Measurements from ENCODE around the gene ELOVL6. TPM values are rescaled to one million over a fixed set of nuclear protein-coding genes. Genes with fewer than 3 reads are reported as not detected.

ELOVL6 gene
- total RNA-seq, 1 donor from 2014 or later = 25.5 TPM

DNA sequence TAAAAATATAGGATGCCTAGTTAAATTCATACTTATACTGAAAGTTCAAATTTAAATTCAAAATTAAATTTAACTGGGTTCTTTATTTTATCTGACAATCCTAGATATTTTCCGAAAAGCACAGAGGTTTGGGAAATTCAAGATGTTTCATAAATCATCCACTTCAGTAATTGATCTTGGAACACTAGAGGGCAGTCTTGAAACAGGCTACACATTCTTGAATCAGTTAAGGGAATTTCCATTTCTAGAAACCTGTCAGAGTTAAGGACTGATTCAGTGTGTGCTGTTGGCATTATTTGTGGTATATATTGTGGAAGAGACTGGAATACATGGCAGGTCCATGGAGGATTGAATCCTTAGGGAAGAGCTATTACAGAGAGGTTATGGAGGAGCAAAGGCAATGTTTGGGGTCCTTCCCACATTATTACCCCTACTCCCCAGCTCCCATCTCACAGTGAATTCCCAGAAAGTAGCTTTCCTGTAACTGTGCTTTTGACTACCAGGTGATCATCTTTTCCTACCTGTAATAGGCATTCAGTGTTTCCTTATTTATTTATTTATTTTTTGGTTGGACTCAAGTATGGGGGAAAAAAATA is 192.9 kb downstream of the ELOVL6 start:
- no peaks in the 10 kb centered on the region for H3K4me1 Mint-ChIP-seq (ENCODE audit: low read depth, unreplicated experiment)

DNA sequence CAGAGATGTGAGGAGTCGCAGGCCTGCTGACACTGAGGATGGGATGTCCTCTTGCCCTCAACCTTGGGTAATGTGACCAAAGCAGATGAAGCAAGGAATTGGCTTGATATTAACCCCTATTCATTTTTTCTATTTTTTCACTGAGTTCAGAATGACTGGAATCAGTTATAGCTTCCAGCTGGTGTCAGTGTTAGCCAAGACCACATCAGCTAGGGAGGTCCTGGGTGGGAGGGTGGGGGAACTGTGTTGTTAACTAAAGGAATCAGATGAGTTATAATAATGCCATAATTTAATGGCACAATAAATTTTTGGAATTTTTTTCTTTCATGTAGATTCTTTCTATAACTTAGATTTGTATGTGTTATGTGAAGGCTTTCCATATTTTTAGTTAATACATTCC is 193.9 kb downstream of the ELOVL6 start:
- Histone ChIP-seq H2AFZ (ENCODE audit: low read depth, low read length) (no peak overlapping the region), H3K27ac (ENCODE audit: low read depth, low read length) (no peak overlapping the region), H3K4me1 (ENCODE audit: insufficient read depth, low read length) (no peaks in the 10 kb centered on the region), H3K36me3 (ENCODE audit: insufficient read depth, low read length) (no peaks in the 10 kb centered on the region), H3K9ac (ENCODE audit: low read length) (no peak overlapping the region), H3K4me2 (ENCODE audit: low read length) (no peak overlapping the region), H3K27me3 (ENCODE audit: insufficient read depth, low read length) (no peaks in the 10 kb centered on the region), H3K4me3 (ENCODE audit: insufficient read depth, low read depth, low read length) (no peak overlapping the region), H3K9me3 (ENCODE audit: insufficient read depth, low read depth, low read length) (no peaks in the 10 kb centered on the region), H4K20me1 (ENCODE audit: insufficient read depth, low read length) (no peaks in the 10 kb centered on the region), H3K79me2 (ENCODE audit: insufficient read depth, low read length) (no peaks in the 10 kb centered on the region)
- no peaks in the 10 kb centered on the region for H3K27me3 Mint-ChIP-seq (ENCODE audit: low read depth, unreplicated experiment)
- no peak overlapping the region for H3K27ac Mint-ChIP-seq (ENCODE audit: unreplicated experiment)
- H3K4me3 Mint-ChIP-seq (ENCODE audit: unreplicated experiment) = no peak overlapping the region
- FAIRE-seq = no peak
- TF ChIP-seq, protein P1, sequence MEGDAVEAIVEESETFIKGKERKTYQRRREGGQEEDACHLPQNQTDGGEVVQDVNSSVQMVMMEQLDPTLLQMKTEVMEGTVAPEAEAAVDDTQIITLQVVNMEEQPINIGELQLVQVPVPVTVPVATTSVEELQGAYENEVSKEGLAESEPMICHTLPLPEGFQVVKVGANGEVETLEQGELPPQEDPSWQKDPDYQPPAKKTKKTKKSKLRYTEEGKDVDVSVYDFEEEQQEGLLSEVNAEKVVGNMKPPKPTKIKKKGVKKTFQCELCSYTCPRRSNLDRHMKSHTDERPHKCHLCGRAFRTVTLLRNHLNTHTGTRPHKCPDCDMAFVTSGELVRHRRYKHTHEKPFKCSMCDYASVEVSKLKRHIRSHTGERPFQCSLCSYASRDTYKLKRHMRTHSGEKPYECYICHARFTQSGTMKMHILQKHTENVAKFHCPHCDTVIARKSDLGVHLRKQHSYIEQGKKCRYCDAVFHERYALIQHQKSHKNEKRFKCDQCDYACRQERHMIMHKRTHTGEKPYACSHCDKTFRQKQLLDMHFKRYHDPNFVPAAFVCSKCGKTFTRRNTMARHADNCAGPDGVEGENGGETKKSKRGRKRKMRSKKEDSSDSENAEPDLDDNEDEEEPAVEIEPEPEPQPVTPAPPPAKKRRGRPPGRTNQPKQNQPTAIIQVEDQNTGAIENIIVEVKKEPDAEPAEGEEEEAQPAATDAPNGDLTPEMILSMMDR (IDR thresholded peaks at IDR 0.05; ENCODE audit: insufficient read depth, low read depth, low read length) = no peak
- no peak for TF ChIP-seq EZH2 (IDR thresholded peaks at IDR 0.05; ENCODE audit: insufficient read depth, low read length)
- H3K36me3 Mint-ChIP-seq (ENCODE audit: low read depth, unreplicated experiment) = peaks cover 9% of the 10 kb centered on the region
- no peaks in the 10 kb centered on the region for H3K9me3 Mint-ChIP-seq (ENCODE audit: unreplicated experiment)
- no peak for DNase-seq (ENCODE audit: low read depth)
- H3K4me1 Mint-ChIP-seq (ENCODE audit: low read depth, unreplicated experiment) = no peaks in the 10 kb centered on the region

More for the DNA sequence above, 192.9 kb downstream of the ELOVL6 start:
- H3K9ac ChIP-seq (ENCODE audit: low read length) = no peak overlapping the region
- no peak overlapping the region for H3K4me2 ChIP-seq (ENCODE audit: low read length)
- no peak for TF ChIP-seq EZH2 (IDR thresholded peaks at IDR 0.05; ENCODE audit: insufficient read depth, low read length)
- TF ChIP-seq, protein P1 (IDR thresholded peaks at IDR 0.05; ENCODE audit: insufficient read depth, low read depth, low read length) = peak; percentile 83
- Mint-ChIP-seq H3K36me3 (ENCODE audit: low read depth, unreplicated experiment) (peaks cover 11% of the 10 kb centered on the region), H3K27ac (ENCODE audit: unreplicated experiment) (no peak overlapping the region), H3K4me3 (ENCODE audit: unreplicated experiment) (no peak overlapping the region), H3K9me3 (ENCODE audit: unreplicated experiment) (no peaks in the 10 kb centered on the region), H3K27me3 (ENCODE audit: low read depth, unreplicated experiment) (no peaks in the 10 kb centered on the region)
- H3K27me3 ChIP-seq (ENCODE audit: insufficient read depth, low read length) = no peaks in the 10 kb centered on the region
- H2AFZ ChIP-seq (ENCODE audit: low read depth, low read length) = no peak overlapping the region
- no peaks in the 10 kb centered on the region for H3K79me2 ChIP-seq (ENCODE audit: insufficient read depth, low read length)
- H3K9me3 ChIP-seq (ENCODE audit: insufficient read depth, low read depth, low read length) = no peaks in the 10 kb centered on the region
- no peak overlapping the region for H3K4me3 ChIP-seq (ENCODE audit: insufficient read depth, low read depth, low read length)
- peak; percentile 59 for DNase-seq (ENCODE audit: low read depth)
- H3K36me3 ChIP-seq (ENCODE audit: insufficient read depth, low read length) = no peaks in the 10 kb centered on the region
- no peak overlapping the region for H3K27ac ChIP-seq (ENCODE audit: low read depth, low read length)
- H3K4me1 ChIP-seq (ENCODE audit: insufficient read depth, low read length) = no peaks in the 10 kb centered on the region
- H4K20me1 ChIP-seq (ENCODE audit: insufficient read depth, low read length) = no peaks in the 10 kb centered on the region
- FAIRE-seq = peak; percentile 91

DNA sequence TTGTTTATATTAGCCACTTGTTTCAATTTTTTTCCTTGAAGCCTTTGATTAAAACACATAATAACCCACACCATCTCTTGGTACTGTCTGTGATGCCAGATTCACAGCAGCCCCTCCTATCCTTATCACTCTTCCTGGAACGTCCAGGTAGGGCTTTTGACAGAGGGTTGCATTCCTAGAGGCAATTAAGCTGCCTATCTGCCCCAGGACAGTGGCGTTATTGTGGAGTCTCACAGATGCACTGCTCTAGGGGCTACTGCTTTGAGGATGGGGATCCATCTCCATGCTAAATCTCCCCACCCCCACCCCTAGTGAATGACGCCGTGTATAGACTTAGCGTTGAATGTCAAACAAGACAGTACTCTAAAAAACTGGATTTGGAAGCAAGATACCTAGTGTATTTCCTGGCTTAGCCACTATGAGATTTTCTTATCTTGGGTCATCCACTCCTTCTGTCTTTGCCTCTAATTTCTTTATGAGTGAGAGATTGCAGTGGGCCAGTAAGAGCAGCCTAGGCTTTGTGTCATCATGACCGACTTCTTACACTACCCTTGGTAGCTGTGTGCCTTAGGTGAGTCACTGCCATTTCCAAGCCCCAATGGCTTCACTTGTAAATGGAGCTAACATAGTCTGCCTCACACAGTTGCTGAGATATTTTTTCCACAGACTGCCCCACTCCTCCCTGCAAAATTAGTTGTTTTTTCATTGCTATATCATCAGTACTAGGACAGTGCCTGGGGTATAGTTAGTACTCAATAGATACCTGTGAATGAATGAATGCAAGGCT is 194.8 kb downstream of the ELOVL6 start:
- Histone ChIP-seq H3K27ac (ENCODE audit: low read depth, low read length) (no peak overlapping the region), H4K20me1 (ENCODE audit: insufficient read depth, low read length) (no peaks in the 10 kb centered on the region), H3K4me3 (ENCODE audit: insufficient read depth, low read depth, low read length) (no peak overlapping the region), H3K9ac (ENCODE audit: low read length) (no peak overlapping the region), H3K27me3 (ENCODE audit: insufficient read depth, low read length) (no peaks in the 10 kb centered on the region), H2AFZ (ENCODE audit: low read depth, low read length) (no peak overlapping the region), H3K4me2 (ENCODE audit: low read length) (no peak overlapping the region), H3K9me3 (ENCODE audit: insufficient read depth, low read depth, low read length) (no peaks in the 10 kb centered on the region), H3K79me2 (ENCODE audit: insufficient read depth, low read length) (no peaks in the 10 kb centered on the region), H3K36me3 (ENCODE audit: insufficient read depth, low read length) (no peaks in the 10 kb centered on the region), H3K4me1 (ENCODE audit: insufficient read depth, low read length) (no peaks in the 10 kb centered on the region)
- no peaks in the 10 kb centered on the region for H3K9me3 Mint-ChIP-seq (ENCODE audit: unreplicated experiment)
- H3K27me3 Mint-ChIP-seq (ENCODE audit: low read depth, unreplicated experiment) = no peaks in the 10 kb centered on the region
- no peak overlapping the region for H3K4me3 Mint-ChIP-seq (ENCODE audit: unreplicated experiment)
- H3K27ac Mint-ChIP-seq (ENCODE audit: unreplicated experiment) = no peak overlapping the region
- H3K4me1 Mint-ChIP-seq (ENCODE audit: low read depth, unreplicated experiment) = no peaks in the 10 kb centered on the region
- TF ChIP-seq, protein P1 (IDR thresholded peaks at IDR 0.05; ENCODE audit: insufficient read depth, low read depth, low read length) = no peak
- no peak for TF ChIP-seq EZH2 (IDR thresholded peaks at IDR 0.05; ENCODE audit: insufficient read depth, low read length)
- no peak for FAIRE-seq
- H3K36me3 Mint-ChIP-seq (ENCODE audit: low read depth, unreplicated experiment) = peaks cover 6% of the 10 kb centered on the region
- peak; percentile 6 for DNase-seq (ENCODE audit: low read depth)
